ENCODE data around the gene PSMB9.
"Not testable (repeated sequence)": the region's sequence is repeated elsewhere in the genome, so short reads cannot be mapped to it uniquely, and the experiment has no call there.

PSMB9 gene

GRCh38 chr6:32860674-32861073, 6.7 kb downstream of the PSMB9 start:
- DNase-seq (ENCODE audit: low read depth), result no peak

- no peak for DNase-seq (ENCODE audit: low read depth)
These were observed 8.7 kb downstream of the PSMB9 start for GRCh38 chr6:32862725-32863124.

- DNase-seq (ENCODE audit: low read depth), result no peak
These were observed 11.9 kb downstream of the PSMB9 start for GRCh38 chr6:32865724-32866443.

- DNase-seq (ENCODE audit: low read depth), result no peak
These were observed 13.1 kb downstream of the PSMB9 start for GRCh38 chr6:32867022-32867477.

GRCh38 chr6:32867554-32868256, 13.7 kb downstream of the PSMB9 start:
- no peak for DNase-seq (ENCODE audit: low read depth)

- peak; percentile 54 for DNase-seq (ENCODE audit: low read depth)
These were observed 14.3 kb downstream of the PSMB9 start for GRCh38 chr6:32868257-32868788.

- DNase-seq (ENCODE audit: low read depth), result not testable (repeated sequence)
These were observed 20.0 kb downstream of the PSMB9 start for GRCh38 chr6:32873947-32874346.

- no peak for DNase-seq (ENCODE audit: low read depth)
These were observed 22.6 kb downstream of the PSMB9 start for GRCh38 chr6:32876603-32877002.

- DNase-seq (ENCODE audit: low read depth), result no peak
These were observed 25.7 kb downstream of the PSMB9 start for GRCh38 chr6:32879691-32880090.

GRCh38 chr6:32880962-32881361, 27.0 kb downstream of the PSMB9 start:
- DNase-seq (ENCODE audit: low read depth), result not testable (repeated sequence)

GRCh38 chr6:32882879-32883250, 28.9 kb downstream of the PSMB9 start:
- DNase-seq (ENCODE audit: low read depth), result peak; percentile 88

GRCh38 chr6:32883789-32884188, 29.8 kb downstream of the PSMB9 start:
- DNase-seq (ENCODE audit: low read depth), result peak; percentile 92

GRCh38 chr6:32885698-32886286, 31.8 kb downstream of the PSMB9 start:
- DNase-seq (ENCODE audit: low read depth), result peak; percentile 68

GRCh38 chr6:32886681-32887383, 32.8 kb downstream of the PSMB9 start:
- DNase-seq (ENCODE audit: low read depth), result peak; percentile 80

GRCh38 chr6:32887616-32888015, 33.6 kb downstream of the PSMB9 start:
- DNase-seq (ENCODE audit: low read depth), result no peak

- no peak for DNase-seq (ENCODE audit: low read depth)
These were observed 34.6 kb downstream of the PSMB9 start for GRCh38 chr6:32888576-32888975.

GRCh38 chr6:32889533-32889932, 35.5 kb downstream of the PSMB9 start:
- DNase-seq (ENCODE audit: low read depth), result no peak

GRCh38 chr6:32890831-32891230, 36.8 kb downstream of the PSMB9 start:
- no peak for DNase-seq (ENCODE audit: low read depth)

GRCh38 chr6:32894085-32895005, 40.4 kb downstream of the PSMB9 start:
- peak; percentile 81 for DNase-seq (ENCODE audit: low read depth)

- DNase-seq (ENCODE audit: low read depth), result no peak
These were observed 41.0 kb downstream of the PSMB9 start for GRCh38 chr6:32895006-32895345.

GRCh38 chr6:32903952-32904351, 50.0 kb downstream of the PSMB9 start:
- DNase-seq (ENCODE audit: low read depth), result no peak

Data from stromal cell of bone marrow (primary cell).